CD14-positive monocyte (primary cell): ENCODE measurements around the gene LRRC4C. TPM values are rescaled to one million over a fixed set of nuclear protein-coding genes. Genes with fewer than 3 reads are reported as not detected.

ENCODE experiments used
- DNase-seq, 3 donors: peaks; one replicate each; pipeline ENCODE4 v3.0.0-alpha.2; 2011 to 2022
- H2AFZ ChIP-seq: 2 replicates; pipeline ENCODE4 v1.6.0; 2012; ENCODE audit warnings: mild to moderate bottlenecking, low read depth, low read length, inconsistent platforms; ENCODE audit not compliant: insufficient read depth, poor library complexity, severe bottlenecking
- H3K27ac ChIP-seq, 2 donors: 1 replicate in 1 of 2; 2 replicates in 1 of 2; pipeline ENCODE4 v1.5.1; 2012 to 2013; ENCODE audit warnings: low read length in 2 of 2, control low read depth in 1 of 2, inconsistent platforms in 1 of 2, low read depth in 1 of 2, mild to moderate bottlenecking in 1 of 2
- H3K27me3 ChIP-seq, 2 donors: one replicate each; pipeline versions ENCODE4 v1.6.0 to v1.6.1; 2011 to 2013; ENCODE audit warnings: low read length in 2 of 2; ENCODE audit not compliant: control insufficient read depth in 2 of 2, insufficient read depth in 2 of 2
- H3K36me3 ChIP-seq, 2 donors: replicated peaks in 1 of 2; 1 replicate in 1 of 2; 2 replicates in 1 of 2; pipeline versions ENCODE4 v1.5.1 to v1.6.1; 2012 to 2013; ENCODE audit warnings: low read length in 2 of 2, control low read depth in 1 of 2, inconsistent platforms in 1 of 2, mild to moderate bottlenecking in 1 of 2; ENCODE audit not compliant: insufficient read depth in 2 of 2, control insufficient read depth in 1 of 2
- H3K4me1 ChIP-seq, 2 donors: 1 replicate in 1 of 2; 2 replicates in 1 of 2; pipeline versions ENCODE4 v1.5.1 to v1.6.1; 2012 to 2013; ENCODE audit warnings: low read length in 2 of 2, control low read depth in 1 of 2, inconsistent platforms in 1 of 2, mild to moderate bottlenecking in 1 of 2, moderate library complexity in 1 of 2; ENCODE audit not compliant: insufficient read depth in 2 of 2, control insufficient read depth in 1 of 2
- H3K4me2 ChIP-seq: replicated peaks from 2 replicates; pipeline ENCODE3; 2012; ENCODE audit warnings: low read length, moderate library complexity, mild to moderate bottlenecking; ENCODE audit not compliant: poor library complexity, severe bottlenecking; ENCODE audit errors: extremely low read depth
- H3K4me3 ChIP-seq, 3 experiments: fragments of 200-600 bp in 1 of 3; sonication (generic) in 1 of 3; replicated peaks in 1 of 3; 1 replicate in 2 of 3; 2 replicates in 1 of 3; pipeline ENCODE4 v1.5.1; 2011 to 2013; ENCODE audit warnings: low read length in 3 of 3, mild to moderate bottlenecking in 3 of 3, control low read depth in 2 of 3, low read depth in 2 of 3, inconsistent platforms in 1 of 3, moderate library complexity in 1 of 3
- H3K79me2 ChIP-seq: 2 replicates; pipeline ENCODE4 v1.6.0; 2012; ENCODE audit warnings: mild to moderate bottlenecking, control low read depth, inconsistent platforms, low read length, moderate library complexity; ENCODE audit not compliant: insufficient read depth
- H3K9ac ChIP-seq: 2 replicates; pipeline ENCODE4 v1.6.0; 2017; ENCODE audit warnings: low read length, mild to moderate bottlenecking; ENCODE audit not compliant: insufficient read depth, poor library complexity, severe bottlenecking
- H3K9me3 ChIP-seq, 2 donors: replicated peaks in 1 of 2; 1 replicate in 1 of 2; 2 replicates in 1 of 2; pipeline versions ENCODE4 v1.5.1 to v1.6.1; 2012 to 2013; ENCODE audit warnings: low read length in 2 of 2, control low read depth in 1 of 2; ENCODE audit not compliant: control insufficient read depth in 1 of 2, insufficient read depth in 1 of 2
- H4K20me1 ChIP-seq: 2 replicates; pipeline ENCODE4 v1.6.0; 2012; ENCODE audit warnings: mild to moderate bottlenecking, low read length, control low read depth, moderate library complexity; ENCODE audit not compliant: insufficient read depth
- H3K27ac Mint-ChIP-seq, 7 donors: one replicate each; pipeline ENCODE4 v1.8.0; 2020; ENCODE audit warnings: mild to moderate bottlenecking in 7 of 7, mixed read lengths in 7 of 7, moderate library complexity in 6 of 7, inconsistent platforms in 2 of 7
- H3K27me3 Mint-ChIP-seq, 3 donors: one replicate each; pipeline ENCODE4 v1.8.0; 2021 to 2022; ENCODE audit warnings: low read depth in 3 of 3, mild to moderate bottlenecking in 3 of 3, mixed read lengths in 3 of 3, moderate library complexity in 3 of 3, inconsistent platforms in 1 of 3
- H3K36me3 Mint-ChIP-seq, 2 donors: one replicate each; pipeline ENCODE4 v1.8.0; 2020; ENCODE audit warnings: mixed read lengths in 2 of 2, inconsistent platforms in 1 of 2, mild to moderate bottlenecking in 1 of 2
- H3K4me1 Mint-ChIP-seq: one replicate; pipeline ENCODE4 v1.8.0; 2020; ENCODE audit warnings: mild to moderate bottlenecking, mixed read lengths
- H3K4me3 Mint-ChIP-seq, 2 donors: one replicate each; pipeline ENCODE4 v1.8.0; 2020; ENCODE audit warnings: mild to moderate bottlenecking in 2 of 2, mixed read lengths in 2 of 2, moderate library complexity in 1 of 2
- H3K9me3 Mint-ChIP-seq, 7 donors: one replicate each; pipeline ENCODE4 v1.8.0; 2020 to 2022; ENCODE audit warnings: mixed read lengths in 7 of 7, mild to moderate bottlenecking in 6 of 7, moderate library complexity in 6 of 7, inconsistent platforms in 2 of 7
- CTCF ChIP-seq: fragments of 200-600 bp; IDR thresholded peaks from one replicate; pipeline ENCODE4 v1.8.0; 2022; ENCODE audit warnings: antibody characterized with exemption, mild to moderate bottlenecking
- WGBS: methylation state at CpG from one replicate; pipeline ENCODE4 v1.1.5; 2013; ENCODE audit warnings: missing lambda C conversion rate; ENCODE audit not compliant: insufficient coverage; 5-methylcytosine and 5-hydroxymethylcytosine counted together
- intact Hi-C, 2 donors: fragments of 100-400 bp; cut with micrococcal nuclease; formaldehyde crosslinking; loops; one replicate each; pipeline versions ENCODE4 v1.15.0 to v1.15.1; 2023
- polyA plus RNA-seq, 3 donors: library from polyadenylated mRNA; depleted of rRNA in 1 of 3; unstranded in 2 of 3; stranded (reverse) in 1 of 3; fragments of 300-500 nt in 2 of 3; fragments of >200 nt in 1 of 3; fragmentation: Illumina TruSeq in 2 of 3; gene quantifications; 1 replicate in 2 of 3; 2 replicates in 1 of 3; pipeline ENCODE4 v1.2.3, GENCODE V29; 2012 to 2021

LRRC4C gene
- polyA plus RNA-seq, 3 donors, result not detected

DNA sequence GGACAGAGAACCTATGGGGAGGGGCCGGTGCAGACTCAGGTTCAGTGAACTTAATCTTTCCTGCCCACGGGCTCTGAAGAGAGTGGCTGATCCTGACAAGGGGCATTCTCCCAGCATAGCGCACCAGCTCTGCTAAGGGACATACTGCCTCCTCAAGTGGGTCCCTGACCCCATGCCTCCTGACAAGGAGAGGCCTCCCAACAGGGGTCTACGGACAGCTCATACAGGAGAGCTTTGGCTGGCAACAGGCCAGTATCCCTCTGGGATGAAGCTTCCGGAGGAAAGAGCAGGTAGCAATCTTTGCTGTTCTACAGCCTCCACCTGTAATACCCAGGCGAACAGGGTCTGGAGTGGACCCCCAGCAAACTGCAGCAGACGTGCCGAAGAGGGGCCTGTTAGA, 394.0 kb downstream of the LRRC4C start:
- no peak overlapping the region for H2AFZ ChIP-seq
- 78% methylated on average over 4 of the region's 8 CpGs for WGBS
- H3K4me1 Mint-ChIP-seq, result no peaks in the 10 kb centered on the region
- no peak overlapping the region for H3K27ac Mint-ChIP-seq
- no peak overlapping the region for H3K4me2 ChIP-seq
- no peaks in the 10 kb centered on the region for H3K36me3 ChIP-seq
- H3K27ac ChIP-seq, result no peak overlapping the region
- H3K9me3 ChIP-seq, result peaks cover 14 to 18% of the 10 kb centered on the region in 2 donors
- no peak for TF ChIP-seq CTCF
- H4K20me1 ChIP-seq, result no peaks in the 10 kb centered on the region
- DNase-seq, result no peak
- H3K36me3 Mint-ChIP-seq, result no peaks in the 10 kb centered on the region
- intact Hi-C loops, result no loop called here
- H3K79me2 ChIP-seq, result no peaks in the 10 kb centered on the region
- H3K9me3 Mint-ChIP-seq, result peaks cover 3 to 18% (median 9%) of the 10 kb centered on the region in 7 donors
- no peak overlapping the region for H3K4me3 ChIP-seq
- no peak overlapping the region for H3K9ac ChIP-seq
- no peaks in the 10 kb centered on the region for H3K4me1 ChIP-seq
- no peaks in the 10 kb centered on the region for H3K27me3 ChIP-seq
- peaks cover 0 to 3% (median 0%) of the 10 kb centered on the region in 3 donors for H3K27me3 Mint-ChIP-seq
- no peak overlapping the region for H3K4me3 Mint-ChIP-seq

GRCh38 chr11:41058138-41058537, 401.3 kb downstream of the LRRC4C start:
- no peak for DNase-seq
- Histone ChIP-seq H3K9me3 (peaks cover 13 to 14% of the 10 kb centered on the region in 2 donors), H4K20me1 (no peaks in the 10 kb centered on the region), H3K79me2 (no peaks in the 10 kb centered on the region), H3K9ac (no peak overlapping the region), H3K36me3 (no peaks in the 10 kb centered on the region), H2AFZ (no peak overlapping the region), H3K27ac (no peak overlapping the region), H3K4me1 (no peaks in the 10 kb centered on the region), H3K4me3 (no peak overlapping the region), H3K4me2 (no peak overlapping the region), H3K27me3 (no peaks in the 10 kb centered on the region)
- H3K9me3 Mint-ChIP-seq, result peaks cover 0 to 12% (median 2%) of the 10 kb centered on the region in 7 donors
- no peak overlapping the region for H3K4me3 Mint-ChIP-seq
- no peak for TF ChIP-seq CTCF
- no peak overlapping the region for H3K27ac Mint-ChIP-seq
- no peaks in the 10 kb centered on the region for H3K4me1 Mint-ChIP-seq
- WGBS, result 75% methylated on average over 4 of the region's 5 CpGs
- intact Hi-C loops, result no loop called here
- H3K27me3 Mint-ChIP-seq, result no peaks in the 10 kb centered on the region
- H3K36me3 Mint-ChIP-seq, result no peaks in the 10 kb centered on the region
